Measurements from ENCODE around the gene ENAH.
"Not testable (repeated sequence)": the region's sequence is repeated elsewhere in the genome, so short reads cannot be mapped to it uniquely, and the experiment has no call there.

The ENAH gene
- 0 to 15.4 (median 0.49) reads per million in 9 experiments for total RNA-seq

- Mint-ChIP-seq H3K9me3 (no peaks in the 10 kb centered on the region), H3K4me1 (ENCODE audit: low read depth in 2 of 2) (peaks cover 8 to 13% of the 10 kb centered on the region in 2 donors), H3K27ac (peak within 1 kb of the TSS; percentile 42 to 75), H3K36me3 (ENCODE audit: insufficient read depth) (no peaks in the 10 kb centered on the region), H3K4me3 (peak within 1 kb of the TSS; percentile 86 to 92), H3K27me3 (peaks cover 36 to 41% of the 10 kb centered on the region in 2 donors)
- DNase-seq (peak; percentile 5 to 12 (median 6)), ATAC-seq (replicated peaks) (peak; percentile 68)
These were observed at the start of gene ENAH for GRCh38 chr1:225652729-225653462. Gene ENAH (minus strand): TSS chr1:225653123. CDS start chr1:225652690, 433 bp downstream.

DNA sequence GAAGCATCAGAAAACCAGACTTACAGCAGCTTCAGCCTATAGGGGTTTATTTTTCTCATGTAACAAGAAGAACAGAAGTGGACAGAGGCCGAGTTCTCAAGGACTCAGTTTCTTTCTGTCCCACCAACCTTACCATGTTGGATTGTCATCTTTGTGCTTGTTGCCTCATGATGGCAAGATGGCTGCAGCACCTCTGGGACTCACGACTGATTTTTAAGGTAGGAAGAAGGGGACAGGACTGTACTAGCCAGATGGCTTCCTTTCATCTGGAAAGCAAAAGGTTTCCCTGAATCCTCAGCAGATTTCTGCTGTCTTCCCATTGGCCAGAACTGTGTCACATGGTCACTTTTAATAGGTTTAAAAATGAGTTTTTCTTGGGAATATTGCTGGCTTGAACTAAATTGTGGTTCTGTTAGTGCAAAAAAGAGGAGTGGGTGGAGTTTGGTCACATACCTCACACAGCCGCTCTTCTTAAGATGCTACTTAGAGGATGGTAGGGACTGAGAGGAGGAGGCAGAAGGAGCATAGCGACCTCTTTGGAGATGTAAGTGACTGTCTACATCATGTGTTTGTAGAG lies 48.1 kb upstream of the ENAH start:
- Mint-ChIP-seq H3K9me3 (no peaks in the 10 kb centered on the region), H3K27ac (no peak overlapping the region), H3K36me3 (ENCODE audit: insufficient read depth) (no peaks in the 10 kb centered on the region), H3K4me3 (no peak overlapping the region), H3K4me1 (ENCODE audit: low read depth in 2 of 2) (no peaks in the 10 kb centered on the region), H3K27me3 (peaks cover 5 to 16% of the 10 kb centered on the region in 2 donors)
- ATAC-seq (replicated peaks) (no peak), DNase-seq (no peak)

- Mint-ChIP-seq H3K27ac (no peak overlapping the region), H3K36me3 (ENCODE audit: insufficient read depth) (no peaks in the 10 kb centered on the region)
These were observed 47.4 kb upstream of the ENAH start for GRCh38 chr1:225700164-225700821.

GRCh38 chr1:225699336-225699735 lies 46.4 kb upstream of the ENAH start:
- no peaks in the 10 kb centered on the region for H3K36me3 Mint-ChIP-seq (ENCODE audit: insufficient read depth)
- H3K4me1 Mint-ChIP-seq (ENCODE audit: low read depth in 2 of 2) = no peaks in the 10 kb centered on the region
- ATAC-seq (replicated peaks) (no peak), DNase-seq (no peak)
- H3K9me3 Mint-ChIP-seq = no peaks in the 10 kb centered on the region
- no peak overlapping the region for H3K4me3 Mint-ChIP-seq
- H3K27ac Mint-ChIP-seq = no peak overlapping the region
- peaks cover 0 to 9% of the 10 kb centered on the region in 2 donors for H3K27me3 Mint-ChIP-seq

More at GRCh38 chr1:225700164-225700821, 47.4 kb upstream of the ENAH start:
- Mint-ChIP-seq H3K4me1 (ENCODE audit: low read depth in 2 of 2) (no peaks in the 10 kb centered on the region), H3K9me3 (no peaks in the 10 kb centered on the region), H3K27me3 (peaks cover under 1 to 10% of the 10 kb centered on the region in 2 donors), H3K4me3 (no peak overlapping the region)
- DNase-seq (no peak), ATAC-seq (replicated peaks) (no peak)

DNA sequence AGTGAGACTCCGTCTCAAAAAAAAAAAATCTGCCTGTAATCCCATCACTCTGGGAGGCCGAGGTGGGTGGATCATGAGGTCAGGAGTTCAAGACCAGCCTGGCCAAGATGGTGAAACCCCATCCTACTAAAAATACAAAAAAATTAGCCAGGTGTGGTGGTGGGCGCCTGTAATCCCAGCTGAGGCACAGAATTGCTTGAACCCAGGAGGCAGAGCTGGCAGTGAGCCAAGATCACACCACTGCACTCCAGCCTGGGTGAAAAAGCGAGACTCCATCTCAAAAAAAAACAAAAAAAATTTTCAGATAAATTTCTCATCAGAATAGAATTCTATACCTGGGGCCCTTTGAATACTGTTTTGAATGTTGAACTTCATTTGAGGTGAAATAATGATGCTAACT lies 45.3 kb upstream of the ENAH start:
- H3K27ac Mint-ChIP-seq; H3K9me3 Mint-ChIP-seq; H3K4me3 Mint-ChIP-seq; H3K36me3 Mint-ChIP-seq (ENCODE audit: insufficient read depth); H3K27me3 Mint-ChIP-seq; DNase-seq; ATAC-seq (replicated peaks); H3K4me1 Mint-ChIP-seq (ENCODE audit: low read depth in 2 of 2): not testable (repeated sequence)

DNA sequence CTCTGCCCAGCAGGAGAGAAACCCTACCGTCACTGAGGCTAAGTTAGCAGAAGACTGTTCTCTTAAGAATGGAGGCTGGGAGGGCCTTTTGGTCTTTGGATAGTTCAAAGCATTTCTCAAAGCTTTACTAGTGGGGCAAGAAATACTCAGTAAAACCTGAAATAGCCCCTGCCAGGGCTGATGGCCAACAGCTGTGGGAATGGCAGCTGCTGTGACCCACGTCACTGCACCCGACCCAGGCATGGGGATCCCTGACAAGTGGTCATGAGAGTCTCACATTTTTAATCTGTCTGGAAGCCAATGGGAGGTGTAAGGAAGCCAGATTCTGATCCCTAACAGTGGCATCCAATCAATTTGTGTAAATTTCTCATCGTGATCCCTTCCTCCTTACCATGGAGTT lies 44.5 kb upstream of the ENAH start:
- H3K27me3 Mint-ChIP-seq = peaks cover 0 to 9% of the 10 kb centered on the region in 2 donors
- H3K27ac Mint-ChIP-seq = no peak overlapping the region
- ATAC-seq (replicated peaks) (no peak), DNase-seq (no peak)
- H3K36me3 Mint-ChIP-seq (ENCODE audit: insufficient read depth) = no peaks in the 10 kb centered on the region
- no peaks in the 10 kb centered on the region for H3K4me1 Mint-ChIP-seq (ENCODE audit: low read depth in 2 of 2)
- H3K9me3 Mint-ChIP-seq = no peaks in the 10 kb centered on the region
- H3K4me3 Mint-ChIP-seq = no peak overlapping the region

DNA sequence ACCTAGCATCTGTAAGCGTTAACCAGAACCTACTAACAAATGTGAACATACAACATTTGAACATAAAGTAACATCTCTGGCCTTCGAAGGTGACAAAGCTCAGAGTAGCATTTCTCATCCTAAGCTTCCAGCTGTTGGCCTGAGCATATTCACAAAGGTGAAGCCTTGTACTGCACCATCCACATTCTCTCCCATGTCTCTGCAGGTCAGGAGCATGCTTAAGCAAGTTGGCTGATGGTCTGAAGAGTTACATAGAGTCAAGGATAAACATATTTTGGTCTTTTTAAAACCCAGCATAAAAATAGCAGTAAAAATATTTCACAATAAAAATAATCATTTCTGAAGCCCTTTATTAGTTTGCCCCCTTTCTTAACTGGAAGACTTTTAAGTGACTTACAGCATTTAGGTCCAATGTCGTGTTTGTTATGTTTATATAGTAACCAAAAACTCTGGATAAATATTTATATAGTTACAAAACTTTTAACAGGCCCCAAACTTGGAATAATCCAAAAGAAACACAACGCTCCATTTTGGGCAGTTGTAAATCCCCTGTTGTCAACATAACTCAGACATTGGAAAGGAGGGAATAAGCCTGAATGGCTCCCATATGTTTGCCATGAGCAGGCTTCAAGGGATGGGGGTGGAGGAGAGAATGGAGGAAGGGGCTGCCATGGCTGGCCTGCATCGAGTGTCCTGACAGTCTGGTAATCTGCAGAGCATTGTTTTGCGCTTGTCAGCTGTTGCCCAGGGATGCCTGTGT lies 42.8 kb upstream of the ENAH start:
- Mint-ChIP-seq H3K27me3 (peaks cover 6 to 10% of the 10 kb centered on the region in 2 donors), H3K36me3 (ENCODE audit: insufficient read depth) (no peaks in the 10 kb centered on the region), H3K27ac (no peak overlapping the region), H3K9me3 (no peaks in the 10 kb centered on the region), H3K4me3 (no peak overlapping the region), H3K4me1 (ENCODE audit: low read depth in 2 of 2) (no peaks in the 10 kb centered on the region)
- ATAC-seq (replicated peaks) = no peak
- DNase-seq = no peak

- Mint-ChIP-seq H3K27me3 (peaks cover 22 to 25% of the 10 kb centered on the region in 2 donors), H3K27ac (no peak overlapping the region), H3K36me3 (ENCODE audit: insufficient read depth) (no peaks in the 10 kb centered on the region), H3K4me1 (ENCODE audit: low read depth in 2 of 2) (no peaks in the 10 kb centered on the region), H3K9me3 (no peaks in the 10 kb centered on the region), H3K4me3 (no peak overlapping the region)
- no peak for ATAC-seq (replicated peaks)
- DNase-seq = no peak
These were observed 41.3 kb upstream of the ENAH start for GRCh38 chr1:225694151-225694603.

DNA sequence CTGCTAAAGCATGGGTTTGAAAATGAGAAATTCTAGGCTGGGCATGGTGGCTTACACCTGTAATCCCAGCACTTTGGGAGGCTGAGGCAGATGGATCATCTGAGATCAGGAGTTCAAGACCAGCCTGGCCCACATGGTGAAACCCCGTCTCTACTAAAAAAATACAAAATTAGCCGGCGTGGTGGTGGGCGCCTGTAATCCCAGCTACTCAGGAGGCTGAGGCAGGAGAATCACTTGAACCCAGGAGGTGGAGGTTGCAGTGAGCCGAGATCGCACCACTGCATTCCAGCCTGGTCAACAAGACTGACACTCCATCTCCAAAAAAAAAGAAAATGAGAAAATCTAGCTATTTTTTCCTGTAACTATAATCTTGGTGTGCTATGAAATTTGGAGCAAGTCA lies 40.8 kb upstream of the ENAH start:
- not testable (repeated sequence) for H3K27ac Mint-ChIP-seq; H3K9me3 Mint-ChIP-seq; ATAC-seq (replicated peaks); H3K4me1 Mint-ChIP-seq (ENCODE audit: low read depth in 2 of 2); DNase-seq; H3K36me3 Mint-ChIP-seq (ENCODE audit: insufficient read depth); H3K4me3 Mint-ChIP-seq
- H3K27me3 Mint-ChIP-seq = peaks cover 25 to 26% of the 10 kb centered on the region in 2 donors

DNA sequence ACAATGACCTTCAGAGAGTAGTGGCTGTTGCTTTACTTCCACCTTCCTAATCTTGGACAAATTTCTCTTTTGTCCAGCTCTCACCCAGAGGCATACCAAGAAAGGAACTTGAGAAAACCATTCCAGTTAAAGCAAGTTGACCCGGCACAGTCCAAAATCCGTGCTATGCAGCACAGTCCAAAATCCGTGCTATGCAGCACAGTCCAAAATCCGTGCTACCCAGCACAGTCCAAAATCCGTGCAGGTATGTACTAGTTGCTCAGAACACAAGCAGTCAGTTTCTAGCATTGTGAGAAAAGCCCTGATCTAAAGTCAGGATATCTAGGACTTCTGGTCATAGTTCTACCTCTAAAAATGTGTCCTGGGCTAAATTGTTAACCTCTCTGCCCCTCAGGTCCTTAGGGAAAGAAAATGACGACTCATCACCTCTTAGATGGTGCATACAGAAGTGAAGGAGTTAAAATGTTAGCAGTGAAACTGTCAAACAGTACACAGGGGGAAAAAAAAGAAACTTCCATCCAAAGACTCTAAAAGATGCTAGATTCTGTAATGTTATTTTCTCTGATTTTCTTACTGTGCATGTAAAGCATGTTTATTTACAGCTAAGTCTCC lies 40.3 kb upstream of the ENAH start:
- Mint-ChIP-seq H3K4me1 (ENCODE audit: low read depth in 2 of 2) (no peaks in the 10 kb centered on the region), H3K27ac (no peak overlapping the region), H3K27me3 (peaks cover 25 to 26% of the 10 kb centered on the region in 2 donors), H3K9me3 (no peaks in the 10 kb centered on the region), H3K36me3 (ENCODE audit: insufficient read depth) (no peaks in the 10 kb centered on the region), H3K4me3 (no peak overlapping the region)
- DNase-seq = no peak
- no peak for ATAC-seq (replicated peaks)

DNA sequence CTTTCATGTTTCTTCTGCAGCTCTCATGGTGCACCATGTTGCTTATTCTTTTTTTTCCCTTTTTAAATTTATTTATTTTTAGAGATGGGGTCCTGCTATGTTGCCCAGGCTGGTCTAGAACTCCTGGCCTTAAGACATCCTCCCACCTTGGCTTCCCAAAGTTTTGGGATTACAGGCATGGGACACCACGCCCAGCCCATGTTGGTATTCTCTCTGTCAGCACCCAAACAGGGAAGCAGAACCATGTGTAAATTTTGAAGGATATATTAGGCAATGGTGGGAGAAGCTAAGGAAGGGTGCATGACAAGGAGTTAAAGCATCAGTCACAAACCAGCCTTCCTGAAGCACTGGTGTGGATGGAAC lies 39.6 kb upstream of the ENAH start:
- H3K27ac Mint-ChIP-seq = no peak overlapping the region
- peaks cover 25 to 26% of the 10 kb centered on the region in 2 donors for H3K27me3 Mint-ChIP-seq
- DNase-seq (no peak), ATAC-seq (replicated peaks) (no peak)
- no peaks in the 10 kb centered on the region for H3K4me1 Mint-ChIP-seq (ENCODE audit: low read depth in 2 of 2)
- H3K4me3 Mint-ChIP-seq = no peak overlapping the region
- no peaks in the 10 kb centered on the region for H3K36me3 Mint-ChIP-seq (ENCODE audit: insufficient read depth)
- H3K9me3 Mint-ChIP-seq = no peaks in the 10 kb centered on the region

DNA sequence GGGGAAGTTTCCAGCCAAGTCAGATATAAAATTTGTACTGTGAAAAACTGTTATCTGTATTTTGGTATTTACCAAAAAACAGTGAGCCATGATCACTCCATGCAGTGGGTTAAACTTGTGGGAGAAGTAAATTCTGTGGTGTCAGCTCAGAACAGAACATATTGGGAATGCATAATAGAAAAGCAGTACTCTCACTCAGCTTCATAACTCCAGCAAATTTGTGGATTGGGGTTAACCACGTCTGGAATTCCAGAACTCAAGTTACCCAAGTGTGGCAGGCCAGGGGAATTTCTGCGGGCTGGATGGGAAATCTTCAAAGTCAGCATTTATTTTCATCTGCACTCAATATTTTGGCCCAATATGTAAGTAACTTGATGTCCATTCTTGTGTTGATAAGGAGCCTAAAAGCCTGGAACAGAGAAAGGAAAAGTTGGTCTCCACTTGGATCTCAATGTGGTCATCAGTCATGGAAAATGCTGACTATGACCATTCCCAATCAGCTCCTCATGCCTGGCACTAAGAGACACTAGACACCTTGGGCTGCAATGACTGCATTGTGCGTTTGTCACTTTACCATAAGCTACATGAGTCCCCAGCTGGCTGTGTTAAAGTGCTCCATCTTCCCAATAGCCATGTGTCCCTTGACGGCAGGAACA lies 39.1 kb upstream of the ENAH start:
- no peak overlapping the region for H3K4me3 Mint-ChIP-seq
- no peaks in the 10 kb centered on the region for H3K9me3 Mint-ChIP-seq
- ATAC-seq (replicated peaks) = no peak
- H3K27me3 Mint-ChIP-seq = peaks cover 26 to 27% of the 10 kb centered on the region in 2 donors
- no peak for DNase-seq
- no peaks in the 10 kb centered on the region for H3K36me3 Mint-ChIP-seq (ENCODE audit: insufficient read depth)
- no peaks in the 10 kb centered on the region for H3K4me1 Mint-ChIP-seq (ENCODE audit: low read depth in 2 of 2)
- H3K27ac Mint-ChIP-seq = no peak overlapping the region

Measured in effector memory CD8-positive, alpha-beta T cell (primary cell).